Cardiac fibroblast (primary cell): ENCODE results near the gene SLC66A2.

Source experiments
- DNase-seq, 2 donors: peaks; one replicate each; pipeline versions ENCODE4 v3.0.0 to v3.0.0-alpha.2; 2010; ENCODE audit warnings: low read depth in 2 of 2
- H3K4me3 ChIP-seq, 2 donors: replicated peaks in 1 of 2; 1 replicate in 1 of 2; 2 replicates in 1 of 2; pipeline ENCODE4 v1.5.1; 2011; ENCODE audit warnings: low read depth in 2 of 2, low read length in 2 of 2, mild to moderate bottlenecking in 2 of 2, moderate library complexity in 1 of 2
- TF ChIP-seq, protein P1 (sequence below): IDR thresholded peaks from one replicate; pipeline ENCODE4 v1.5.1; 2011; ENCODE audit warnings: low read depth, mild to moderate bottlenecking, low read length, inconsistent platforms

Gene SLC66A2

DNA sequence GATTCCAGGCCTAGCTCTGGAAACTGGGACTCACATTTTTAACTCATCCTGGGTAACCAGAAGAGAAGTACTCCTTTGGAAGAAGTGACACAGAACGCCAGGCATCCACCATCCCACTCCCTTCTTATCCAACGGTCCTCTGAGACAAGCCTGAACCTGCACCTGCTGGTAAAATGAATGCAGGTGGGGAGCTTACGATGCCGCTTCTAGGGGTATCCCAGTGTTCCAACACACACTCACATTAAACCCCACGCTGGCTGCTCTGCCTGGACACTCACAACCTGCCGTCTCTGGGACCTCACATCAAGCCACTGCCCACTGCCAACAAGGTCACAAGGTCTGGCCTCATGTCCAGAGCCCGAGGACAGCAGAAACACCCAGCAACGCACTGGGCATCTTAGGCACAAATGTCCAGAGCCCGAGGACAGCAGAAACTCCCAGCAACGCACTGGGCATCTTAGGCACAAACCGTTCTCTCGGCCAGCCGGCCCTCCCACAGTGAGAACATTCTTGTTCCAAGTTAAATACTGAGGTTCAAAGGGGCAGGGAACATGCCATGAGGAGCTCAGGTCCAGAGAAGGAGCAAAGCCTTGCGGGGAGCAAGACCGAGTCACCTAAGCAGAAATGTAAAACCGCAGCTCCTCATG lies 9.9 kb downstream of the SLC66A2 start:
- TF ChIP-seq, protein P1, sequence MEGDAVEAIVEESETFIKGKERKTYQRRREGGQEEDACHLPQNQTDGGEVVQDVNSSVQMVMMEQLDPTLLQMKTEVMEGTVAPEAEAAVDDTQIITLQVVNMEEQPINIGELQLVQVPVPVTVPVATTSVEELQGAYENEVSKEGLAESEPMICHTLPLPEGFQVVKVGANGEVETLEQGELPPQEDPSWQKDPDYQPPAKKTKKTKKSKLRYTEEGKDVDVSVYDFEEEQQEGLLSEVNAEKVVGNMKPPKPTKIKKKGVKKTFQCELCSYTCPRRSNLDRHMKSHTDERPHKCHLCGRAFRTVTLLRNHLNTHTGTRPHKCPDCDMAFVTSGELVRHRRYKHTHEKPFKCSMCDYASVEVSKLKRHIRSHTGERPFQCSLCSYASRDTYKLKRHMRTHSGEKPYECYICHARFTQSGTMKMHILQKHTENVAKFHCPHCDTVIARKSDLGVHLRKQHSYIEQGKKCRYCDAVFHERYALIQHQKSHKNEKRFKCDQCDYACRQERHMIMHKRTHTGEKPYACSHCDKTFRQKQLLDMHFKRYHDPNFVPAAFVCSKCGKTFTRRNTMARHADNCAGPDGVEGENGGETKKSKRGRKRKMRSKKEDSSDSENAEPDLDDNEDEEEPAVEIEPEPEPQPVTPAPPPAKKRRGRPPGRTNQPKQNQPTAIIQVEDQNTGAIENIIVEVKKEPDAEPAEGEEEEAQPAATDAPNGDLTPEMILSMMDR, result no peak
- H3K4me3 ChIP-seq, result no peak overlapping the region
- DNase-seq, result no peak

GRCh38 chr18:79940814-79941472 lies 10.5 kb downstream of the SLC66A2 start:
- no peak overlapping the region for H3K4me3 ChIP-seq
- TF ChIP-seq, protein P1, result no peak
- no peak for DNase-seq

GRCh38 chr18:79940126-79940813 lies 11.2 kb downstream of the SLC66A2 start:
- TF ChIP-seq, protein P1, result no peak
- DNase-seq, result no peak
- H3K4me3 ChIP-seq, result no peak overlapping the region

DNA sequence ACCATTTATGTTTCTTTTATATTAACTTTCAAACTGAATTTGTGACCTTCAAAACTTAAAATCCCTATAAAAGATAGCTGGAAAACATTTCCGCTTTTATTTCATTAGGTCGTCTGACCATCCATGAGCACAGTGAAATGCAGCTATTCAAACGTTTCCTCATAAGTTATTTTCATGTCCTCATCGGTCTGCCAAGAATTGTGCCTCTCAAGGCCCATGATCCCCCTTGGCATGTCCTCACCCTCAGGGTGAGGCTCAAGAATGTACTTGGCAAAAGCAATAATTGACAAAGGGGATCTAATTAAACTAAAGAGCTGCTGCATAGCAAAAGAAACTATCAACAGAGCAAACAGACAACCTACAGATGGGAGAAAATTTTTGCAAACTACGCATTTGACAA lies 12.4 kb downstream of the SLC66A2 start:
- no peak overlapping the region for H3K4me3 ChIP-seq
- DNase-seq, result no peak
- TF ChIP-seq, protein P1, result no peak

DNA sequence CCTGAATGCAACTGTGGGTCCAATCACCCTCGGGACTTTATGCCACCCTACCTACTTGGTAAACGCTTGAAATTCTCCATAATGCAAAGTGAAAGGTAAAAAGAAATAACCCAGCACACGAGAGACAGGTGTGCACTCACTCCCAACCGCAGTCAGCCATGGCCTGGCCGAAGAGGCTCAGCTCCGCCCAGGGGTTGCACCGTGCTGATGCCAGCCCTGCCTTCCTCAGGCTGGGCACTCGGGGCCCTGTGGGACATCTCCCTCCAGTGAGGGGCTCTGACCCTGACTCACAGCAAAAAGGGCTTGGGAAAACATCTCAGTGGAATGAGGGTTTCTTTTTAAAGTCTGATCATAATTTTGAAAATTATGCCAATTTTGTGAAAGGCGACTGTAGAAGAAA lies 13.3 kb downstream of the SLC66A2 start:
- TF ChIP-seq, protein P1, result no peak
- no peak overlapping the region for H3K4me3 ChIP-seq
- no peak for DNase-seq

DNA sequence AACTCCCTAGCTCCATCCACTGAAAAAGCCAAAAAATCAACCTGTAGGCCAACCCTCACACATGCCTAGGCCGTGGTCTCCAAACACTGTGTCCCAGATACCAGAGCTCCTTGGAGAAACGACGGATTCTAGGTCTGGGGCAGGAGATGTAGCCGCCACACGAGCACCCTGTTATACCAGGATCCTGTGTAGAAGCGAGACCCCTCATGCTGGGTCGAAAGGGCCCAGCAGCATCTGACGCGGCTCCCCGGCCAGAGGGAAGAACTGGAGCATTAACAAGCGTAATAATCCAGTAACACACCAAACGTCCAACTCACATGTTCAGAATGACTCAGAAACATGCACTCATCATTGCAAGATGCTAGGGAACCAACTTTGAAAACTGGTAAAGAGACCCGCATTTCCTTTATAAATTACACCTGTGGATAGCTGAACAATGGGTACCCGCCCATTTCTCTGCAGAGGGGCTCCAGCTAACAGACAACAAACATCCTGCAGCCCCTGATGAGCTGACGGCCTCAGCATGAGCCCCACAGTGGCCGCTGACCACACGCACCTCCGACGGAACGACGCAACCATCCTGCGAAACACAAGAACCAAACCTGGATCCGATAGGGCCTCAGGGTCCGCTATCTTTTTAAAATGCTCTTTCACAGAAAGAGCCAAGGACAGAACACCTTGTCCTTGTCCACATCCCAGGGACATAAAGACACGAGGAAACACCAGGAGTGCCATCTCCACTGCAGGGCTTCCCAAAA lies 14.2 kb downstream of the SLC66A2 start:
- TF ChIP-seq, protein P1, result no peak
- H3K4me3 ChIP-seq, result no peak overlapping the region
- DNase-seq, result no peak
